ENCODE measurements around the gene LOX.
"Not testable (repeated sequence)": the region's sequence is repeated elsewhere in the genome, so short reads cannot be mapped to it uniquely, and the experiment has no call there.

Gene LOX

GRCh38 chr5:122095158-122095557 lies 17.1 kb upstream of the LOX start:
- DNase-seq: no peak

GRCh38 chr5:122094251-122094650 lies 16.2 kb upstream of the LOX start:
- DNase-seq: not testable (repeated sequence)

- no peak for DNase-seq
Observed at GRCh38 chr5:122093415-122094180, 15.5 kb upstream of the LOX start.

GRCh38 chr5:122091936-122092600 lies 14.0 kb upstream of the LOX start:
- no peak for DNase-seq

GRCh38 chr5:122089096-122090013 lies 11.3 kb upstream of the LOX start:
- DNase-seq: no peak

GRCh38 chr5:122085041-122085440 lies 7.0 kb upstream of the LOX start:
- DNase-seq: no peak

GRCh38 chr5:122083535-122083934 lies 5.5 kb upstream of the LOX start:
- DNase-seq: no peak

- DNase-seq: no peak
Observed at GRCh38 chr5:122081541-122081940, 3.5 kb upstream of the LOX start.

GRCh38 chr5:122077366-122078115 lies 518 bp downstream of the LOX start:
- no peak for DNase-seq

- DNase-seq: no peak
Observed at GRCh38 chr5:122076669-122077365, 1.2 kb downstream of the LOX start.

GRCh38 chr5:122076050-122076461 lies 2.0 kb downstream of the LOX start:
- DNase-seq: no peak

GRCh38 chr5:122073864-122074263 lies 4.2 kb downstream of the LOX start:
- no peak for DNase-seq

- no peak for DNase-seq
Observed at GRCh38 chr5:122073018-122073417, 5.0 kb downstream of the LOX start.

GRCh38 chr5:122067390-122067789 lies 10.7 kb downstream of the LOX start:
- DNase-seq: no peak

GRCh38 chr5:122064992-122065391 lies 13.1 kb downstream of the LOX start:
- no peak for DNase-seq

- DNase-seq: no peak
Observed at GRCh38 chr5:122063836-122064235, 14.2 kb downstream of the LOX start.

GRCh38 chr5:122062205-122062604 lies 15.9 kb downstream of the LOX start:
- DNase-seq: no peak

- no peak for DNase-seq
Observed at GRCh38 chr5:122056913-122057312, 21.1 kb downstream of the LOX start.

GRCh38 chr5:122054266-122054665 lies 23.8 kb downstream of the LOX start:
- DNase-seq: no peak

GRCh38 chr5:122053181-122054109 lies 24.6 kb downstream of the LOX start:
- no peak for DNase-seq

- DNase-seq: no peak
Observed at GRCh38 chr5:122051569-122051968, 26.5 kb downstream of the LOX start.
